CD8-positive, alpha-beta memory T cell (primary cell): ENCODE results near the gene ABHD10. TPM values are rescaled to one million over a fixed set of nuclear protein-coding genes. Genes with fewer than 3 reads are reported as not detected.

Experiments used
- CTCF ChIA-PET: fragments of 350-600 bp; sonication (Branson Sonifier 250); formaldehyde crosslinking; loops from one replicate; lab custom pipeline; 2021; ENCODE audit warnings: antibody characterized with exemption; lab: Charles Lee
- POLR2A ChIA-PET: fragments of 350-600 bp; sonication (Branson Sonifier 250); formaldehyde crosslinking; loops from one replicate; lab custom pipeline; 2021; ENCODE audit warnings: antibody characterized with exemption; lab: Charles Lee
- DNase-seq, 5 donors: peaks; one replicate each; pipeline versions ENCODE4 v3.0.0 to v3.0.0-alpha.2; 2020 to 2022; ENCODE audit warnings: mixed read lengths in 1 of 5
- H3K27ac ChIP-seq: one replicate; pipeline ENCODE4 v1.7.0; 2013; ENCODE audit warnings: low read depth, mild to moderate bottlenecking, low read length, moderate library complexity
- H3K27me3 ChIP-seq: 2 replicates; pipeline ENCODE4 v1.7.0; 2013; ENCODE audit warnings: low read length, mild to moderate bottlenecking; ENCODE audit not compliant: insufficient read depth, poor library complexity, severe bottlenecking
- H3K36me3 ChIP-seq: 2 replicates; pipeline ENCODE4 v1.7.0; 2013; ENCODE audit warnings: mild to moderate bottlenecking, low read length, moderate library complexity; ENCODE audit not compliant: insufficient read depth
- H3K4me1 ChIP-seq: 2 replicates; pipeline ENCODE4 v1.7.0; 2013; ENCODE audit warnings: mild to moderate bottlenecking, low read length, moderate library complexity; ENCODE audit not compliant: insufficient read depth
- H3K4me3 ChIP-seq: 2 replicates; pipeline ENCODE4 v1.7.0; 2013; ENCODE audit warnings: mild to moderate bottlenecking, low read length
- H3K9me3 ChIP-seq: 2 replicates; pipeline ENCODE4 v1.7.0; 2013; ENCODE audit warnings: mild to moderate bottlenecking, low read length
- H3K27ac Mint-ChIP-seq, 8 donors: one replicate each; pipeline ENCODE4 v1.8.0; 2020 to 2021; ENCODE audit warnings: mixed read lengths in 8 of 8, mild to moderate bottlenecking in 6 of 8, inconsistent platforms in 3 of 8, moderate library complexity in 3 of 8
- H3K27me3 Mint-ChIP-seq, 2 donors: one replicate each; pipeline ENCODE4 v1.8.0; 2020 to 2021; ENCODE audit warnings: mixed read lengths in 2 of 2, mild to moderate bottlenecking in 1 of 2, moderate library complexity in 1 of 2
- H3K36me3 Mint-ChIP-seq, 3 donors: one replicate each; pipeline ENCODE4 v1.8.0; 2020 to 2021; ENCODE audit warnings: mixed read lengths in 3 of 3, inconsistent platforms in 1 of 3, mild to moderate bottlenecking in 1 of 3
- H3K4me1 Mint-ChIP-seq, 3 donors: one replicate each; pipeline ENCODE4 v1.8.0; 2020 to 2021; ENCODE audit warnings: mixed read lengths in 3 of 3, inconsistent platforms in 1 of 3, mild to moderate bottlenecking in 1 of 3
- H3K4me3 Mint-ChIP-seq, 7 donors: one replicate each; pipeline ENCODE4 v1.8.0; 2020 to 2021; ENCODE audit warnings: mixed read lengths in 7 of 7, mild to moderate bottlenecking in 6 of 7, moderate library complexity in 4 of 7, inconsistent platforms in 2 of 7
- H3K9me3 Mint-ChIP-seq, 5 donors: one replicate each; pipeline ENCODE4 v1.8.0; 2020 to 2022; ENCODE audit warnings: mixed read lengths in 5 of 5, mild to moderate bottlenecking in 3 of 5, moderate library complexity in 2 of 5, inconsistent platforms in 1 of 5
- polyA plus RNA-seq: library from polyadenylated mRNA; unstranded; fragments of 300-500 nt; fragmentation: Illumina TruSeq; gene quantifications from one replicate; pipeline ENCODE4 v1.2.3, GENCODE V29; 2021
- total RNA-seq, 2 experiments: library from RNA; stranded (reverse); gene quantifications; one replicate each; pipeline ENCODE4 v1.2.3, GENCODE V29; 2021

Gene ABHD10
- total and polyA plus RNA-seq, 3 experiments from 2014 or later: 30.6 to 44.1 (median 43.1) TPM

DNA sequence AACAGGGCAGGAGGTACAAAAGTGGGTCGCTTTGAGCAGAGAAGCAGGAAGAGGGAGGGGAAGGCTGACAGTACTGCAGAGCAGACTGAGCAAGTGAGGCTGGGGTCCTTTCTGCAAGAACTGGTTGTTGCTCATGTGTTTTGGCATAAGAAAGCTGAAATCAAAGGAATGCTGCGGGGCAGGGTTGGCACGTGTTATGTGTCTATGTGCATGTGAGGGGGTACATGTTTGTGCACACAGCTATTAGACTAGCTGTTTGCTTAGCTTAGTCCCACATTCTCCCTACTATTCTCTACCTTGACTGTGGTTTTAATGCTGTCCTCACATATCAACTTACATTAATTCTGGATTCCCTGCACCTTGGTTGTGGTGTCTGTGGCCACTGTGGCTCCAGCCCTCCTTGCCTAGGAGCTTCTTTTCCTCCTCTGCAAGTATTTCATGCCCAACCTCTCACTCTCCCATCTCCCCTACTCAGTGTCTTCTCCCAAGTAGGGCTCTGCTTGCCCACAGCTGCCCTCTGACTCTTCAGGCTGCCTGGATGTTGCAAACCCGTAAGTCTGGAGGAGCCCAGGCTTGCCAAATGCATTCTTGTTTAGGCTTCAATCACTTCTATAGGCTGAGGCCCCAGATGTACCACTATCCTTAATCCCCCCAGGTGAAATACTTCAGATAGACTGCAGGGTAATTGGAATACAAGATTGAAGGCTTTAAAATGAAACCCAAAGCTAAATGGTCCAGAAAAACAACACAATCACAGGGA, 24.7 kb downstream of the ABHD10 start:
- H3K4me1 Mint-ChIP-seq: peaks cover 22 to 25% (median 22%) of the 10 kb centered on the region in 3 donors
- peak overlapping the region in 6 of 8 donors; percentile 4 to 57 (median 28) for H3K27ac Mint-ChIP-seq
- POLR2A ChIA-PET: no interaction called here

DNA sequence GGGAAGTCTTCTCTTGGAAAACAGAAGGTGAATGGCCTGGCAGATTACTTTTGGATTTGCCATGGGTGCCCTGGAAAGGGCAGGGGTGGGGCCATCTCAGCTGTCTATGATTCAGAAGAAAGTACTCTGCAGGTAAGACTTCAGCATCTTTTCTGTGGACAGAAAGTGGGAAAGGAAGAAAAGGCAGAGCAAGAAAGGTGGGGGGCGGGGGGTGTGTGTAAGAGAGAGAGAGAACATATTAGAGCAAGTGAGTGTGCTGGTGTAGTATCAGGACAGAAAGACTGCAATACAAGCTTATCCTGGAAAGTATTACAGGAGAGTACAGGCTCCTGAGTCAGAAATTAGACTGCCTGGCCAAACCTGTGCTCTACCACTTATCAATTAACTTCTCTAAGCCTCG, 25.4 kb downstream of the ABHD10 start:
- Histone ChIP-seq H3K27me3 (no peaks in the 10 kb centered on the region), H3K36me3 (no peaks in the 10 kb centered on the region), H3K9me3 (no peaks in the 10 kb centered on the region), H3K4me3 (no peak overlapping the region), H3K27ac (no peak overlapping the region), H3K4me1 (peaks cover 15% of the 10 kb centered on the region)
- Mint-ChIP-seq H3K27ac (peak overlapping the region in 1 of 8 donors; percentile 31), H3K9me3 (no peaks in the 10 kb centered on the region), H3K4me3 (no peak overlapping the region), H3K27me3 (peaks cover 0 to 5% of the 10 kb centered on the region in 2 donors), H3K36me3 (no peaks in the 10 kb centered on the region), H3K4me1 (peaks cover 22 to 25% (median 22%) of the 10 kb centered on the region in 3 donors)
- no peak for DNase-seq
- ChIA-PET CTCF (interaction anchor here (0.7 to 10.3 kb wide), 5 partner anchors 9 to 31 kb away, joined by 3 to 50 read pairs (median 3); no protein-coding TSS in a partner anchor), POLR2A (no interaction called here)

More for the DNA sequence above, 24.7 kb downstream of the ABHD10 start:
- H3K36me3 Mint-ChIP-seq: no peaks in the 10 kb centered on the region
- no peaks in the 10 kb centered on the region for H3K9me3 ChIP-seq
- H3K27me3 Mint-ChIP-seq: peaks cover 0 to 5% of the 10 kb centered on the region in 2 donors
- H3K4me3 ChIP-seq: no peak overlapping the region
- DNase-seq: no peak
- H3K36me3 ChIP-seq: no peaks in the 10 kb centered on the region
- peaks cover 15% of the 10 kb centered on the region for H3K4me1 ChIP-seq
- CTCF ChIA-PET: interaction anchor here (1.0 to 10.3 kb wide), 5 partner anchors 10 to 286 kb away, joined by 3 to 50 read pairs (median 5); no protein-coding TSS in a partner anchor
- no peak overlapping the region for H3K4me3 Mint-ChIP-seq
- no peaks in the 10 kb centered on the region for H3K27me3 ChIP-seq
- H3K27ac ChIP-seq: no peak overlapping the region
- no peaks in the 10 kb centered on the region for H3K9me3 Mint-ChIP-seq

DNA sequence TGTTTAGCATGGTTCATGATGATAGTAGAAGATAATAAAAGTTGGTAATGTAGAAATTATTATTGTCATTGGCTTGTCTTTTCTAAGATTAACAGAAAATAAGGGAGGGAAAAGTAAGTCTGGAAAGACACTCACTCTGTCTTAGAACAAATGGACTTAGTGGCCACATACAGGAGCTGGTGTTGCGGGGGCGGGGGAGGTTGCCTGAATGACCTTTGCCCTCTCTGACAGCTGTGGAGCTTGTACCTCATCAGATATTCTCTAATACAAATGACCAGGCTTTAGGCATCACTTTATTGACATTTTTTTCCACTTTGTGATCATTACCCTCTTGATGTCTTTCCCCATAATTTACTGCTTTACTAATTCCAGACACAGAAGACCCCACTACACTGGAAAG, 25.8 kb downstream of the ABHD10 start:
- ChIA-PET POLR2A (no interaction called here), CTCF (interaction anchor here (0.7 to 10.3 kb wide), 4 partner anchors 9 to 15 kb away, joined by 3 to 50 read pairs (median 4); no protein-coding TSS in a partner anchor)
- Mint-ChIP-seq H3K27me3 (peaks cover 0 to 3% of the 10 kb centered on the region in 2 donors), H3K27ac (peak overlapping the region in 1 of 8 donors; percentile 2), H3K9me3 (no peaks in the 10 kb centered on the region), H3K4me1 (peaks cover 22 to 25% (median 22%) of the 10 kb centered on the region in 3 donors), H3K36me3 (no peaks in the 10 kb centered on the region), H3K4me3 (no peak overlapping the region)
- Histone ChIP-seq H3K9me3 (no peaks in the 10 kb centered on the region), H3K4me3 (no peak overlapping the region), H3K27me3 (no peaks in the 10 kb centered on the region), H3K4me1 (peaks cover 15% of the 10 kb centered on the region), H3K27ac (no peak overlapping the region), H3K36me3 (no peaks in the 10 kb centered on the region)
- no peak for DNase-seq

DNA sequence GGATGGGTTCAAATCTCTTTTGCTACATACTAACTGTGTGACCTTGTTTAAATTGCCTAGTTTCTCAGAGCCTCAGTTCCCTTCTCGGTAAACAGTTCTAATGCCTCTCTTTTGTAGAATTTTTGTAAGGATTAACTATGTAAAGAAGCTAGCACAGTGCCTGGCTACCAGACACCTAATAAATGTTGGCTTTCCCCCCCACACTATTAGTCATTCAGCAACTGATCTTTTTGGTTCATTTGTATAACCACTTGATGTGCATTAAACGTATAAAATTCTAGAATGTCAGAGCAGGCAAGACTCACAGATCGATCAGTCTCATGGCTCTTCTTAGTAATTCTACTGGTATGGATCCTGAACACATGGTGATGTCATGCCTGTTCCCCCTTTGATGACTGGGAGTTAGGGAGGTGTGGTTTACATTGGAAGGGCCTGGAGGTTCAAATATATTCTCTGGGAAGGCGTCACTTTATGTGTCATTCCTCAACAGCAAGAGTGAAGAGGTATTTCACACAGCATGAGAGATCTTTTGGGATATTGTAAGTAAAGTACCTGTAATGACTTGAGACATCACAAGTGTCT, 26.4 kb downstream of the ABHD10 start:
- Mint-ChIP-seq H3K4me3 (no peak overlapping the region), H3K4me1 (peaks cover 22 to 25% (median 22%) of the 10 kb centered on the region in 3 donors), H3K27me3 (peaks cover 0 to 1% of the 10 kb centered on the region in 2 donors), H3K36me3 (no peaks in the 10 kb centered on the region), H3K9me3 (no peaks in the 10 kb centered on the region), H3K27ac (no peak overlapping the region)
- CTCF ChIA-PET: interaction anchor here (2.3 to 10.3 kb wide), 2 partner anchors 8 to 16 kb away, joined by 5 to 50 read pairs; no protein-coding TSS in a partner anchor
- Histone ChIP-seq H3K36me3 (no peaks in the 10 kb centered on the region), H3K4me3 (no peak overlapping the region), H3K27ac (no peak overlapping the region), H3K9me3 (no peaks in the 10 kb centered on the region), H3K4me1 (peaks cover 15% of the 10 kb centered on the region), H3K27me3 (no peaks in the 10 kb centered on the region)
- no peak for DNase-seq
- POLR2A ChIA-PET: no interaction called here

DNA sequence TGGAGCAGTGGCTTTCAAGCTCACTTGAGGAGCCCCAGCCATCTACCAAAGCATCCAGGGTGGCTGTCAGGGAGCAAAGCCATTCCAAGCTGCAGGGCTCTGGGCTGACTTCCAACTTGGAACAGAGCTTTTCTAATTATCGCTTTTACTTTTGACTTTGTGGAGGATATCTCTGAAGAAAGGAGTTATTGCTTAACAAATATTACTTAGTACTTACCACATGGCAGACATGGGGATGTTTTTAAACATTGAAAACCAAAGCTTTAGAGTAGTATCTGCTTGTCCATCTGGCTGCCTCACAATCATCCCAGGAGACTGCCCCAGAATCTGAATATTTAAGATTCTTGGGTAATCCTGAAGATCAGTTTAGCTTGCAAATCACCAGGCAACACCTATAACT, 28.8 kb downstream of the ABHD10 start:
- no peaks in the 10 kb centered on the region for H3K9me3 Mint-ChIP-seq
- no peak for DNase-seq
- H3K9me3 ChIP-seq: no peaks in the 10 kb centered on the region
- peaks cover 15 to 16% (median 15%) of the 10 kb centered on the region in 3 donors for H3K4me1 Mint-ChIP-seq
- peaks cover 0 to 1% of the 10 kb centered on the region in 2 donors for H3K27me3 Mint-ChIP-seq
- H3K36me3 Mint-ChIP-seq: no peaks in the 10 kb centered on the region
- no peak overlapping the region for H3K27ac ChIP-seq
- no peak overlapping the region for H3K4me3 Mint-ChIP-seq
- no peak overlapping the region for H3K4me3 ChIP-seq
- H3K27me3 ChIP-seq: no peaks in the 10 kb centered on the region
- H3K4me1 ChIP-seq: peaks cover 7% of the 10 kb centered on the region
- ChIA-PET CTCF (interaction anchor here (0.9 to 1.9 kb wide), 5 partner anchors 9 to 18 kb away, joined by 3 to 7 read pairs (median 3); no protein-coding TSS in a partner anchor), POLR2A (no interaction called here)
- H3K36me3 ChIP-seq: no peaks in the 10 kb centered on the region
- no peak overlapping the region for H3K27ac Mint-ChIP-seq

DNA sequence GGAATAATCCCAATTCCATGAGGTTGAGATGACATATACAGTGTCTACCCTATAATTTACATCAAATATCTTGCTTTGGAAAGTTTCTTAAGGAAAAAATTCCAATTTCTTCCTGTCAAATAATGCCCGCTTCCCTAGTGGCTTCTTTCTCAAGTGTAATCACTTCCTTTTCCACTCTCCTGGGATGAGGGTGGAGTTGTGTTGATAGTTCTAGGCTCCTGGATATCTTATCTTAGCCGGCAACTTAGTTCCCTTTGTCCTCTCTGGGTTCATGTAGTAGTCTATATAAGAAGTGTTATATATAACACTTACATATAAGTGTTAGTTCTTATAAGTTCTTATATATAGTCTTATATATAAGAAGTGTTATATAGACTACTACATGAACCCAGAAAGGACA, 30.8 kb downstream of the ABHD10 start:
- H3K4me3 Mint-ChIP-seq: no peak overlapping the region
- Histone ChIP-seq H3K36me3 (no peaks in the 10 kb centered on the region), H3K27ac (no peak overlapping the region), H3K27me3 (no peaks in the 10 kb centered on the region), H3K4me3 (no peak overlapping the region), H3K4me1 (peaks cover 5% of the 10 kb centered on the region), H3K9me3 (no peaks in the 10 kb centered on the region)
- peaks cover 5 to 19% (median 11%) of the 10 kb centered on the region in 3 donors for H3K4me1 Mint-ChIP-seq
- H3K27ac Mint-ChIP-seq: peak overlapping the region in 1 of 8 donors; percentile 3
- ChIA-PET POLR2A (no interaction called here), CTCF (no interaction called here)
- H3K27me3 Mint-ChIP-seq: peaks cover 0 to 1% of the 10 kb centered on the region in 2 donors
- no peaks in the 10 kb centered on the region for H3K36me3 Mint-ChIP-seq
- no peaks in the 10 kb centered on the region for H3K9me3 Mint-ChIP-seq
- no peak for DNase-seq

DNA sequence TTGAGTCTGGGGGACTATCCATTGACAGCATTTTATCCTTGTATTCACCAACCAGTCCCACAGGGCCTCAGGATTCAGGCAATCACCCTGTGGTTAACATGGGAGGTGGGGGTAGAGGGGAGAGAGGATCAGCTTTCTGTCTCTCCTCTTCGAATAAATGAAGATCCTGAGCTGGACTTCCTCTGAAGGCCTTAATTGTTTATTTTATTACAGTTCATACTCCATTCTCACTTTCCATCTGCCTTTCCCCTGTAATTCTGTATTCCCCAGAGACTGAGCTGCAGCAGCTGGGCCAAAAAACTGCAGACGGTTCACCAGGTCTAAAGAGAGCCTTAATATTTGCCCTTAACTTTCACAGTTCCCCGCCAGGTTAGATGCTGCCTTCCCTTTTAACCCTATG, 31.8 kb downstream of the ABHD10 start:
- H3K27ac Mint-ChIP-seq: no peak overlapping the region
- H3K4me1 Mint-ChIP-seq: peaks cover 5 to 19% (median 11%) of the 10 kb centered on the region in 3 donors
- H3K36me3 ChIP-seq: no peaks in the 10 kb centered on the region
- no peaks in the 10 kb centered on the region for H3K9me3 Mint-ChIP-seq
- ChIA-PET CTCF (interaction anchor here (1.0 kb wide), 1 partner anchor 9 kb away, joined by 3 read pairs; no protein-coding TSS in a partner anchor), POLR2A (no interaction called here)
- H3K4me1 ChIP-seq: peaks cover 5% of the 10 kb centered on the region
- no peak overlapping the region for H3K27ac ChIP-seq
- H3K27me3 Mint-ChIP-seq: peaks cover 0 to 1% of the 10 kb centered on the region in 2 donors
- no peak for DNase-seq
- H3K27me3 ChIP-seq: no peaks in the 10 kb centered on the region
- no peak overlapping the region for H3K4me3 Mint-ChIP-seq
- H3K9me3 ChIP-seq: no peaks in the 10 kb centered on the region
- no peak overlapping the region for H3K4me3 ChIP-seq
- no peaks in the 10 kb centered on the region for H3K36me3 Mint-ChIP-seq
